ENCODE results near the gene MAP3K2. TPM values are rescaled to one million over a fixed set of nuclear protein-coding genes. Genes with fewer than 3 reads are reported as not detected.

Gene MAP3K2
- total and polyA plus RNA-seq, 2 of the 4 experiments (the other 2 are of a cell fraction): 6.2 to 30.8 TPM

- ChIA-PET CTCF (no interaction called here), POLR2A (ENCODE audit: unreplicated experiment) (no interaction called here)
- dilution Hi-C loops (cut with HindIII; ENCODE audit: low sequenced_read_pairs, unreplicated experiment): no loop called here
- ATAC-seq (ENCODE audit: low read depth) (no peak), DNase-seq (no peak)
- no peak overlapping the region for H3K4me3 ChIP-seq (ENCODE audit: insufficient read depth, low read depth, low read length)
- TF ChIP-seq RFX5 (IDR thresholded peaks at IDR 0.05; ENCODE audit: low read depth, low read length) (no peak), RCOR1 (IDR thresholded peaks at IDR 0.05; ENCODE audit: insufficient replicate concordance, low read length) (no peak), USF2 (IDR thresholded peaks at IDR 0.05; ENCODE audit: low read depth, low read length) (no peak), CEBPB (IDR thresholded peaks at IDR 0.05; ENCODE audit: low read depth, low read length) (no peak), NFE2L2 (IDR thresholded peaks at IDR 0.05; ENCODE audit: low read depth, low read length) (no peak), CTCF (conservative IDR thresholded peaks at IDR 0.05; ENCODE audit: low read depth, low read length) (no peak)
- TF ChIP-seq, protein P1, sequence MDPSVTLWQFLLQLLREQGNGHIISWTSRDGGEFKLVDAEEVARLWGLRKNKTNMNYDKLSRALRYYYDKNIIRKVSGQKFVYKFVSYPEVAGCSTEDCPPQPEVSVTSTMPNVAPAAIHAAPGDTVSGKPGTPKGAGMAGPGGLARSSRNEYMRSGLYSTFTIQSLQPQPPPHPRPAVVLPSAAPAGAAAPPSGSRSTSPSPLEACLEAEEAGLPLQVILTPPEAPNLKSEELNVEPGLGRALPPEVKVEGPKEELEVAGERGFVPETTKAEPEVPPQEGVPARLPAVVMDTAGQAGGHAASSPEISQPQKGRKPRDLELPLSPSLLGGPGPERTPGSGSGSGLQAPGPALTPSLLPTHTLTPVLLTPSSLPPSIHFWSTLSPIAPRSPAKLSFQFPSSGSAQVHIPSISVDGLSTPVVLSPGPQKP (IDR thresholded peaks at IDR 0.05; ENCODE audit: borderline replicate concordance, low read depth, low read length): no peak
- no peak overlapping the region for H3K4ac ChIP-seq (ENCODE audit: low read depth, low read length)
- H4K20me1 ChIP-seq (ENCODE audit: insufficient read depth, low read length): no peaks in the 10 kb centered on the region
- no peak overlapping the region for H2AK5ac ChIP-seq (ENCODE audit: low read depth, low read length)
- no peak overlapping the region for H3K23ac ChIP-seq (ENCODE audit: low read depth, low read length)
- H2BK15ac ChIP-seq (ENCODE audit: low read depth, low read length): no peak overlapping the region
- no peak overlapping the region for H4K8ac ChIP-seq (ENCODE audit: low read depth in 2 of 2, low read length in 2 of 2)
- in situ Hi-C loops (cut with MboI; ENCODE audit: low sequenced_read_pairs): no loop called here
- H2BK20ac ChIP-seq (ENCODE audit: low read depth, low read length): no peak overlapping the region
- no peak overlapping the region for H3K14ac ChIP-seq (replicated peaks; ENCODE audit: low read depth, low read length)
- BruUV-seq (replicated peaks): no TSS peak
- H3K18ac ChIP-seq (ENCODE audit: low read depth, low read length): no peak overlapping the region
- H3K4me1 ChIP-seq (ENCODE audit: control insufficient read depth, insufficient read depth, low read length): no peaks in the 10 kb centered on the region
- no peak overlapping the region for H3K27ac ChIP-seq (ENCODE audit: insufficient read depth, low read length)
- H3K56ac ChIP-seq (ENCODE audit: extremely low read depth, insufficient read depth, low read length): no peak overlapping the region
- no peak overlapping the region for H2BK5ac ChIP-seq (ENCODE audit: low read depth, low read length, poor library complexity, severe bottlenecking)
- H3K79me1 ChIP-seq (ENCODE audit: low read depth in 1 of 2, low read length in 2 of 2): peaks cover 8 to 17% of the 10 kb centered on the region in 2 experiments
- no peaks in the 10 kb centered on the region for H3K9me3 ChIP-seq (ENCODE audit: control insufficient read depth, insufficient read depth, low read length)
- H4K5ac ChIP-seq (ENCODE audit: low read depth, low read length): no peak overlapping the region
- intact Hi-C loops (cut with micrococcal nuclease): no loop called here
- H2BK120ac ChIP-seq (ENCODE audit: low read depth, low read length): no peak overlapping the region
- WGBS, 2 experiments (ENCODE audit: extremely low coverage in 2 of 2, insufficient read length in 1 of 2): 100% methylated on average over 1 of the region's 7 CpGs; no CpG with 5 or more reads in 1 of the 2 experiments
- H3K36me3 ChIP-seq (ENCODE audit: control insufficient read depth, insufficient read depth, low read length): peaks cover 34% of the 10 kb centered on the region
- H3K27me3 ChIP-seq (ENCODE audit: control insufficient read depth, insufficient read depth, low read length): no peaks in the 10 kb centered on the region
- H2AFZ ChIP-seq (replicated peaks; ENCODE audit: low read length, poor library complexity): no peak overlapping the region
- no peak overlapping the region for H2AK9ac ChIP-seq (replicated peaks; ENCODE audit: low read depth, low read length, poor library complexity)
- H3K9ac ChIP-seq (ENCODE audit: low read depth, low read length): no peak overlapping the region
- H3K9me1 ChIP-seq (ENCODE audit: insufficient read depth, low read length): peaks cover 6% of the 10 kb centered on the region; the same call in 1 of the 2 replicates
- no peak overlapping the region for H3K4me2 ChIP-seq (ENCODE audit: low read depth, low read length)
- no peak overlapping the region for H4K91ac ChIP-seq (ENCODE audit: insufficient read depth, low read depth, low read length)
Measured at GRCh38 chr2:127314193-127314988, 73.4 kb downstream of the MAP3K2 start.
